HT-29 (cell line): Measurements from ENCODE around the gene CDK5RAP3. TPM values are rescaled to one million over a fixed set of nuclear protein-coding genes. Genes with fewer than 3 reads are reported as not detected.

Experiments used
- DNase-seq: peaks from one replicate; pipeline ENCODE4 v3.0.0-alpha.2; 2015; ENCODE audit warnings: low spot score
- total RNA-seq: library from RNA; depleted of rRNA; stranded (reverse); fragments of >200 nt; shearing (Covaris generic); gene quantifications from 2 replicates; pipeline ENCODE4 v1.2.3, GENCODE V29; 2014

Gene CDK5RAP3
- total RNA-seq, 1 experiment from 2014 or later = 132 TPM

DNA sequence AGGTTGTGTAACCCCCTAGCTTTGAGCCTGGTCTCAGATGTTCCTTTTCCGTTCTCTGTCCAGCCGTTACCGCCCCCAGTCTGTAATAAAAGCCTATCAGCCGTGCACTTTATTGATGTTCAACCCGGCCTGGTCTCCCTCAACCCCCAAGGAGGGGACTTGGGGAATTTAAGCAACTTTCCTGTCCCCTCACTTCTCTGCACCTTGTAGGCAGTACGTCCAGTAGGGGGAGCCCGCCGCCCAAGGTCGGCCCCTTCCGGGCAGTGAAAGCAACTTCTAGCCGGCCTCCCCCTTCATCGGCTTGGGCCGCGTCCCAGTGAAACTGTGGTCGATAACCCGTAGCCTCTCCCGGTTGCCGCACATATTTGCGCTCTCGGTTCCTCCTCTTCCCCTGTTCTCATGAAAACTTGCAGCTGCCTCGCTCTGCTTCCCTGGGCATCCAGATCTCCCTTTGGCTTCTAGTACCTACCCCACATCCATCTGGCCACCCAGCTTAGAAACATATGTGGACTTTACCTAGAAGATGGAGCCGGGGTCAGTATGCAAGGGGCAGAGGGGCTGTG, 21.6 kb upstream of the CDK5RAP3 start:
- DNase-seq = peak; percentile 93

DNA sequence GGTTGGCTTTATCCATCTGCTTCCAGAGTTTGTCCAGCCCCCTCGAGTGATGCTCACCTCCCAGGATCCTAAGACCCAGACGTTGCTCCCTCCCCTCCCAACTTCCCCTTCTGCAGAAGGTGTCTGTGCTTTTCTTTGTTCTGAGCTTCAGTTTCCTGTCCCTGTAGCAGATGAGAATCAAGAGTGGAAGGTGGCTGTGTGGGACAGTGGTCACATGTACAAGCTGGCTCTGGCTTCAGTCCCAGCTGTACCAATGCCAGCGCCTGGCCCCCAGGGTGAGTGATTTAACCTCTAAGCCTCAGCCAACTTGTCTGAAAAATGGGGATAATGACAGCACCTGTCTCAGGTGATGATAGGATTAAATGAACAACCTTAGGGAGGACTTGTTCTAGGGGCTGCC, 21.0 kb upstream of the CDK5RAP3 start:
- DNase-seq = peak; percentile 34

DNA sequence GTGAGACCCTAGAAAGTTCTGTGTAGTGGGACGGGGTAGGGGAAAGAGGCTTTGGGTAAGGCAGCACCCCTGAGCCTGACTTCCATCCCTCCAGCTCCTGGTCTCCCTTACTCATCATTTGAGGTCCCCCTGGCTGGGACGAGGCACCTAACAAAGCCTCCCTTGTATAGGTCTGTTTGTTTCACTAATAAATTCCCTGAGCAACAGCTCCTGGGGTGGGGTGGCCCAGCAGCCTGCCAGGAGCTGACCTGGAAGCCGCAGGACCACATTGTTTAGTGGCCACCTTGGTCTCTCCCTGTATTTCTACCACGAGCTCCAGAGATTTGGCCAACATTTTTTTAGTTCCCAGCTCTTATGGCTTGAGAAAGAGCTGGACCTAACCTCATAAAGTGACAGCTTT, 20.5 kb upstream of the CDK5RAP3 start:
- DNase-seq = peak; percentile 71

DNA sequence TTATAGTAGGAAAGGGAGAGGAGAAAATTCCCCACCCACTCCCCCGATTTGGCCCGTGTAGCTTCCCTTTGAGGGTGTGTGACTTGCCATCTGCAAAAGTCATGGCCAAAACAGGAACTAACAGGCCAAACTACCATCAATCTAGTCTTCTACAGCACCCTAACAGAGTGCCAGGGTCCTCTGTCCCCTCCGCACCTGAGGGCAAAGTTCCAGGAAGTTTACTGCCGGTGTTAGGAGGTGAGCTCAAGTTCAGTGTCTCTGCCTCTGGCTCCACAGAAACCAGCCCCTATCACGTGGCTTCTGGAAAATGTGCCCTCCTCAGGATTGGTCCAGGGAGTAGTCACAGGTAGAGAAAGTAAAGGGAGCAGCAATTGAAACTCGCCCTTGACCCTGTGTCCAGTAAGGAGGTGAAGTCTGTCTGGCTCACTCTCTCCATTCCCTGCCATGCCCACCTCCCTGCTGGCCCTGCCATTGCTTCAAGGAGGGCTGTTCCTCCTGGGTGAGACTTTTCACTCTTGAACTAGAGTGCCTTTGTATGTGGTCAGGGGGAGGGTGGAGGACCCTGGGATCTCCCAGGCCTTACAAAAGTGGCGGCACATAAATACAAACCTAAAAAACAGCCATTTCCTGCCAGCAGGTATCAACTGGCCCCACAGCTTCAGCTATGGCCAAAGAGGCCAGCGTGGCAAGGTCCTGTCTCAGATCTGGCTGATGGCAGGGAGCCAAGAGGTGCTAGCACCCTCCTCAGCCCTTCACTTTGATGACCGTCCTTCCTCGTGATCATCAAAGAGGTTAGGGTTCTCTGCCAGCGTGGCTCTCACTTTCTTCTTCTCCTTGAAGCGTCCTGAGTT, 18.5 kb upstream of the CDK5RAP3 start:
- peak; percentile 83 for DNase-seq

DNA sequence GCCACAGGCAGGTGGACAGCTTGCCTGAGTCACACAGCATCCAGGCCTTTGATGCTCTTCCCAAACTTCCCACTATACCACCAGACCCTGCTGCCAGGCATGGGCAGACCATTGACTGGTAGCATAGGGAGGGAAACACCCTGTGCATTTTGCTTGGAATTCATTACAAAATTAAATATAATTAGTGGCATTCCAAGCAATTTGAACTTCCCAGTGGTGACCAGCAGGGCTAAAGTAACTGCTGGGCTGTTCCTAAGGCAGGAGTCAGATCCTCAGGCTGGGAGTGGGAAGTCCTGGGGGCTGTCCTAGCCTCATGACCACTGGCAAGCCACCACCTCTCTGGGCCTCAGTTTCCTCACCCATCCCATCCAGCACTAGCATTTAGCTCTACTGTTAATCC, 17.0 kb upstream of the CDK5RAP3 start:
- no peak for DNase-seq

DNA sequence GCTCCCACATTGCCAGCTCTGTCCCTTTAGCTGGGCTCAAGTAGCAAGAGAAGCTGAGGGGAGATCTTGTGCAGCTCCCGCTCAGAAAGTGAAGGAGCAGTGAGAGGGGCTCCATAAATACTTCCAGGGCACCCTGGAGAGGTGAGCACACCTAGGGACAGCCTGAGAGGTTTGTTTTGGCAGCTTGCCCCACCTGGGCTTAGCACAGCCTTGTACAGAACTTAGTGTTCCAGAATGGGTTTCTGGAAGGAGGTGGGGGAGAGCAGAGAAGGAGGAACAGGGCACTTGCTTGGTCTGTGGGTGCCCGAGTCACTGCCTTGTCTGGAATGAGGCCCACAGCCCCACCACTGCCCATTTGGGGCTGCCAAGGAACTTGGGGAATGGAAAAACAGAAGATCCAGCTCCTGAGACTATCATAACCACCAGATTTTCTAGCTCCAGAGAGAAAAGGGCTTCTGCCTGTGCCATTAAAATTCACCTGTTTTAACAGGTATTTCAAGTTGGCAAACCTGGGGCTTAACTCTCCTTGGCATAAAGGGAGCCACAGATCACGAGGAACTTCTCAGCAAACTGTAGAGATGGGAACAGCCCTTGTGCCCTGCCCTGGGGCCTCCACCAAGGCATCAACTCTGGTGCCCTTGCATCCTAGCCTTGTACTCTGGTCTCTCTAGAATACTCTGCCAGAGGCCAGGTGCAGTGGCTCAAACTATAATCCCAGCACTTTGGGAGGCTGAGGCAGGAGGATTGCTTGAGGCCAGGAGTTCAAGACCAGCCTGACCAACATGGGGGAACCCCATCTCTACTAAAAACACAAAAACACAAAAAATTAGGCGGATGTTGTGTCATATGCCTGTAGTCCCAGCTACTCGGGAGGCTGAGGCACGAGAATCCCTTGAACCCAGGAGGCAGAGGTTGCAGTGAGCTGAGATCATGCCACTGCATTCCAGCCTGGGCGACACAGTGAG, 15.1 kb upstream of the CDK5RAP3 start:
- DNase-seq = peak; percentile 63

DNA sequence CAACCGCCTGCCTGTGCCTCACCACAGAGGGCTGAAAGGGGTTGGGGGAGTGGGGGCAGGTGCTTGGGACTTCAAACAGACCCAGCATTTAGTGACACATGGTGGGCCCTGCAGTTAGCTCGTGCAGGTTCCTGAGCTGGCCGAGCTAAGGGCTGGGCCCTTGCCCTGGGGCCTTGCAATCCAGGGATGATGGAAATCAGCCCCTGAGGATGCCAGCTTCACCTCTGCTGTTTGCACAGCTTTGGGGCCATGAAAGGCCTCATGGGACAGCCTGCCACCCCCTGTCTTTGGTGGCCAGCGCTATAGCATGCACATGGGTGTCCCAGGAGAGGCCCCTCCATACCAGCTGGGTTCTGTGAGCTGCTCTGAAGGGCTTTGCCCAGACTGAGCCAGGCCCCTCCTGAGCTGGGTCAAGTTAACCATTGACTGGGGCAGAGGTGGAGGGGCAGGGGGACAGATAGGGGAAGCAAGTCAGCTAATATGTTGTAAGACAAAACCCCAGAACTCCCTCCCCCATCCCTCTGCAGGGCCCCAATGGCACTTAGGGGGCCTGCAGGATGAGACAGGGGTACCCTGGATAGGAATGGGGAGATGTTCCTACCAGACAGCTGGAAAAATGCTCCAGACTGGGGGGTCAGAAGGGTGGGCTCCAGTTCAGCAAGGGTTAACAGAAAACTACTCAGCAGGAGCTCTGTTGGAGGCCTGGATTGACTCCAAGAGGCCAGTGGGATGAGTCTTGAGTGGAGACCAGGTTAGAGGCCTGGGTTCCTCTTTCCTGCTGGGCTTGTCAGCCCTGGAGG, 13.9 kb upstream of the CDK5RAP3 start:
- no peak for DNase-seq

DNA sequence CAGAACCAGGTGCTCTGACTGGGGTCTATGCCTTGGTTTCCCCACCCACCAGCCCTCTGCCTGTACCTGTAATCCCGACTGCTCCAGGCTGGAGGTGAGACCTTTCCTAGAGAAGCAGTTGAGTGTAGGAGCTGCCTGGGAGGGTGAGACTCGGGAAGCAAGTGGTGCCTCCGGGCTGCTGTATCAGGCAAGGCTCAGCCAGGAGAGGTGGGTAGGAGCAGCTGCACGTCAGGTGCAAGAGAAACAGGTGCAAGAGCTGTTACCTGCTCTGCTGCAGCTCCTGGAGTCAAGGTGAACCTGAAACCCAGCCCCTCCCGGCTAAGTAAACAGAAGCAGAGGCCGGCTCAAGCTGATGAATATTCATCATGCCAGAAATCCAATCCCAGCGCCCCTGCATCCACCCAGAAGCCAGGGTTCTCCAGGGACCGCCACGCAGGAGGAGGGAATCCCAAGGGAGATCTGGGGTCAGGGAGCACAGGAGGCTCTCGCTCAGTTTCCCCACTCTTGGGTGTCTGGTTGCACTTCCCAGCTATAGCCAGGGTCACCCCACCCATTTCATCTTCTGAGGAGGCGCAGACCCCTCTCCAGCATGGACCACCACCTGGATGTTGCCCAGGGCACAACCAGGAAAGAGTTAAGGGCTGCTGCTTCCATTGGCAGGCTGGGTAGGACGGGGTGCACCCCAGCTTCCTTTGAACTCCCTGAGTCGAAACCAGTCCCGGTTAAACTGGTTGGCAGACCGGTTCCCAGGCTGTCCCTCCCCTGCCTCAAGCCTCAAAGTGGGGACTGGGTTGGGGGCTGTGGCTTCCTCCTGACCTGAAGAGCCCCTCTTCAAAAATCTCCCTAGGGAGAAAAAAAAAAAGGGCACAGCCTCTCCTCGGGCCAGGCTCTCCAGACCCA, 13.1 kb upstream of the CDK5RAP3 start, which contains the start of gene PRR15L:
TSS of gene PRR15L (minus strand) at position 293 of the 900 bp plus-strand sequence. CDS start 4,649 bp downstream, outside the sequence.
- DNase-seq = peak; percentile 86

DNA sequence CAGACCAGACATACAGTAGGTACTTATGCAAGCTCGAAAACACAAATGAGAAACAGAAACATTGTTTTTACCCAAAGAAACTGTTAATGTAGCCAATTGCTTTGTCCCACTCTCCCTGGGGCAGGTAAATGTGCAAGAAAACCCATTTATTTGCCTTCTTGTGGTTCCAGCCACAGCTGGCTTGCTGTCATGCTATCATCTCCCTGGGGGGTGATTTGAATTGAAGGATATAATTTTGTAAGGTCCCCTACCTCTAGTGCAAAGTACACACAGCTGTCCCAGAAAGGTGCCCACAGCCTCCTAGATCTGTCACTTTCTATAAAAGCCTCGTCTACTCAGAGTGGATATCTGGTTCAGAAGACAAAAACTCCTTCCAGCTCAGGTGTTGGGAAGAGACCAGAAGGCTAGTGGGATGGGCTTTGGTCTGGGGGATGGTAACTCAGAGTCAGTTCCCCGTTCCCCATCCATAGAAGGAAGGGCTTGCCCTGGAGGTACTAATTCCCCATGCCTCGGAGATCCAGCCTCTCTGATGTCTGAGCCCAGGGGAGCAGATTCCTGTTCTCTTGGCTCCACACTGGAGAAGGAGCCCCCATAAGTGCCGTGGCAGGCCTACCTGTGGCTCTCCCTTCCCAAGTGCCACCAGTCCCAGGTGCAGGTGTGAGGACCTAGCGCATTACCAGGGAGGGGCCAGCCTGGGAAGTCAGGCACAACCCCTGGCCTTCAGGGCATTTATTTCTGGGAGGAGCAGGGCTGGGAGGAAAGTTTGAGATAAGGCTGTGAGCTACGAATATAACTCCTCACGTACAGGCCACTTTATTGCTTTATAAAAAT, 10.9 kb upstream of the CDK5RAP3 start:
- DNase-seq = peak; percentile 84

DNA sequence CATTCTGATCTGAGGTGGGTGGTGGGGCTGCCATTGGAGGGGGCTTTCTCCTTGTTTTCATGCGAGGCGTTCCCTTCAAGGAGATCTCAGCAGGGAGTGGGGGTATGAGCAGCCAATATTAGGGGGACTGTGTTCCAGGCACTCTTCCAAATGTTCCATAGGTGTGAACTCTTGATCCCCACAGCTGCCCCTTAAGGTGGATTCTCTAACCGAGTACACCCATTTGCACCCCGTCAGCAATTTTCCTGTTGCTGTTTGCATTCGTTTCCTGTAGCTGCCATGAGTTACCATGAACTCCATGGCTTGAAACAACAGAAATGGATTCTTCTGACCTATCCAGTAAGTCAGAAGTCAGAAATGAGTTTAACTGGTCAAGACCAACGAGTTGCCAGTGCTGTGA, 9.5 kb upstream of the CDK5RAP3 start:
- no peak for DNase-seq

DNA sequence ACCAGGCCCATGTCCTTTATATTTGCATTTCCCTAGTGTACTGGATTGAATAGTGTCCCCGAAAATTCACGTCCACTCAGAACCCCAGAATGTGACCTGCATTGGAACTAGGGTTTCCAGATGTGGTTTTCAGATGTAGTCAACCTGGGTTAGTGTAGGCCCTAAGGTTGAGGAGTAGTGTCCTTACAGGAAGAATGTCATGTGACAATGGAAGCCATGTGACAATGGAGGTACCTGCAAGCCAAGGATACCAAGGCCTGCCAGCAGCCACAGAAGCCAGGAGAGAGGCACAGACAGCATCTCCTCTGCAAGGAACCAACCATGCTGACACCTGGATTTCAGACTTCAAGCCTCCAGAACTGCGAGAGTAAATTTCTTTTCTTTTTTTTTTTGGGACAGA, 8.0 kb upstream of the CDK5RAP3 start:
- DNase-seq = no peak

DNA sequence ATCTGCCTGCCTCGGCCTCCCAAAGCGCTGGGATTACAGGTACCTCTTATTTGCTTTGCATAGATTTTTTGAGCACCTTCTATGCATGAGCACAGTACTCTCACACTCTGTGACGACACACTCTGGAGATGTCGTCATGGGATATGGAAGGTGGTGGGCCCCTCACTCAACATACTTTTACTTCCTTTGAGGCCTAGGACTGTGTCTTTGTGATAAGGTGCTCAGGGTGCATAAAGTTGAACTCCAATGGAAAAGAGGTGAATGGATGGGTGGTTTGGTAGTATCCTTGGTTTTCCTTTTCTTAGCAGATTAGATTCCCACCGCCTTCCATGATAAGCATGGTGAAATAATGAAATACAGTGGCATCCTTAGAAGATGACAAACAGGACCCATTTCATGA, 6.1 kb upstream of the CDK5RAP3 start:
- no peak for DNase-seq

DNA sequence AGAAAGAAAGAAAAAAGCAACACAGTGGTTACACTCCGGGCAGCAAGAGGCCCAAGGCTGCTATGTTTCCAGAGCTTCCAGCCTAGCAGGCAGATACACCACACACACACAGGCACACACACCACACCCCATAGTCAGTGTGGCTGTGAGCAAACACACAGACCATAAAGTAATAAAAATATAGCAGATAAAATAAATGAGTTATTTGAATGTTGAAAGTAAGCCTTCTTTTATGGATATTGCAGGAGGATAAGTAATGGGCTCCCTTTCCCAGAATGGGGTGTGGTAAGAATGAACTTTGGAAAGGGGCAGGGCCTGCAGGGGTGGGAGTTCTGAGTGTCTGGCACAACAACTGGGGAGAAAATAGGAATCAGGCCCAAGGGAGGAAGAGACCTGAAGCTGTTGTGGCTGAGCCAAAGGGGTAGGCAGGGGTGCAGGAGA, 4.8 kb upstream of the CDK5RAP3 start:
- peak; percentile 76 for DNase-seq

DNA sequence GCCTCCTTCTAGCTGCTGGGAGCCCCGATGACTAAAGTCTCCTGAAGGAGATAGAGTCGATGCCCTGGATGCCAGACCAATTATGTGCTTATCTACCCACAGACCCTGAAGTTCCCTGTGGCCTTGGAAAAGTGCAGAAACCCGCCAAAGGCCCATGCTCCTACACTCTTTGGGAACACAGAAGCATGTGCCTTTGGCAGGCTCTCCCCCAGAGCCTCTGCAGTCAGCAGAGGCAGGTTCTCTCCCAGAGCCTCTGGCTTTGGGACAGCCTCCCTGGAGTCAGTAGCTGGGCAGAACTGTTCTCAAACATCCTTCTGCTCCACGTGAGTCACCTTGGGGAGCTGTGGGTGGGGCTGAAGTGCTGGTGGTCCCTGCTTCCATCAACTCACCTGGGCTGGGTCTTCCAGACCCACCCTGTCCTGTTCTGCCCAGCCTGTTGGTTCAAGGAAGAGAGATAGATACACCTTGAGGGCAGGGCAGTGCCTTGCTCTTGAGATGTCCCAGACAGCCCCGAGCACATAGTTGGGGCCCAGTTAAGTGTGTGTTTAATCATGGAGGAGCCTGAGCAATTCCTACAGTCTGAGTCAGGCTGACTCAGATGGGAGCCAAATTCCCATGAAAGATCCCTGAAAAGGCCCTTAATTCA, 3.2 kb upstream of the CDK5RAP3 start:
- no peak for DNase-seq

DNA sequence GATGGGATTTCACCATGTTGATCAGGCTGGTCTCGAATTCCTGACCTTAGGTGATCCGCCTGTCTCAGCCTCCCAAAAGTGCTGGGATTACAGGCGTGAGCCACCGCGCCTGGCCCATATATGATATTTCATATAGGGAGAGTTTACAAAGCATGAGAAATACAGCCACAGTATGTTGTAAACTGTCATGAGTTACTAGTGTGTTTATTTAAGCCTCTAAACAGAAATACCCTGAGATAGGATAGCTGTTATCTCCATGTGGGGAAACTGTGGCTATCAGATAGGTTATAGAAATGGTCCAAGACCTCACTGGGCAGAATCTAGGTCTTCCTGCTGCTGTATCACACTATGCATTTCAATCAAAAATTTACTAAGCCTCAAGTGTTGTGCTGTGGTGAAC, 2.1 kb upstream of the CDK5RAP3 start:
- DNase-seq = no peak

DNA sequence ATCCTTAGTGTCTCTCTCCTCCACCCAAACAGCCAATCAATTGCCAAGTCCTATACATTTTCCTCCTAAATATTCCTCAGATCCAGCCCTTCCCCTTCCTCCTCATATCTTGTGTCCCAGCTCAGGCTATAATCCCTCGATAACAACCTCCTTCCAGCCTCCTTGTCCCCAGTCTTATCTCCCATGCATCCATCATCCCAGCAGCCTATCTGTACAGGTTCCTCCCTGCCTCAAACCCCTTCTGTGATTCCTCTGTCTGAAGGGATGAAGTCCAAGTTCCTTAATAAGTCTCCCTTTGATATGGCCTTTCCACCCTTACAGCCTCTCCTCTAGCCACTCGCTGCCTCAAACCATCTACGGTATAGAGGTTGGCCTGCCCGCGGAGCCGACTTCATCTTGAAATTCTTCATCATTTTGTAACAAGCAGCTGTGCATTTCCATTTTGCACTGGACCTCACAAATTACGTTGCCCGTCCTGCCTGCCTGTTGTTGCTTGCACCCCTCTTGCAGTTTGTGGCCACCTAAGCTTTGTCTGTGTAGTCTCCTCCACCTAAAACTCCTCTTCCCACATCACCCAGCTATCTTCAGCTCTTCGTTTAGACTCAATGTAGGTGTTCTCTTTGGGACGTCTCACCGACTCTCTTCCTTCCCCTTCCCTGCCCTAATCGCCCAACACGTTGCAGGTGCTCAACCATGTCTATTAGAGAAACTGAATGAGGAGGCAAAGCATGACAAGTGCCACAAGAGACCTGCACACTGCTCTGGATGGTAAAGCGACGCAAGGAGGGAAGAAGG, 786 bp upstream of the CDK5RAP3 start:
- no peak for DNase-seq

DNA sequence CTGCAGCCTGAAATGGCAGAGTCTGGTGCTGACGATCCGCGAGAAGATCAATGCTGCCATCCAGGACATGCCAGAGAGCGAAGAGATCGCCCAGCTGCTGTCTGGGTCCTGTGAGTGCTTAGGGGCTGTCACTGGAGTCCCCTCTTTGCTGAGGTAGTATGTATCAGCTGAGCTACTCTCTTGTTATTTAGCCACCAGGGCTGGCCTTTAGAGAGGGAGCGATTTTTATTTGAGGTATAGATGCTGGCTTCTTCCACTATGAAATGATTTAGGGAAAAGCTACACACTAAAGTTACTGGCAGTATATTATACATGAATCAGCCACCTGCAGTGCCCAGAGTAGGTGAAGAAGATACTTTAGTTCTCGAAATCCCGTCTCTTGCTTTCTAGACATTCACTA, 2.6 kb downstream of the CDK5RAP3 start:
- no peak for DNase-seq
